NCI-H82 treated with DMSO at 0.1 percent for 48 hours (cell line): Measurements from ENCODE around the gene FBXW9.
"Not testable (repeated sequence)": the region's sequence is repeated elsewhere in the genome, so short reads cannot be mapped to it uniquely, and the experiment has no call there.

Experiments
- DNase-seq: peaks from one replicate; lab custom pipeline; 2025; ENCODE audit not compliant: unreplicated experiment; lab: John Stamatoyannopoulos, UW

FBXW9 gene

GRCh38 chr19:12681074-12681987 lies 15.1 kb downstream of the FBXW9 start, which contains the start of gene DHPS:
TSS of gene DHPS (minus strand) at chr19:12681880. CDS start at chr19:12681766, 114 bp downstream.
- DNase-seq = peak; percentile 100

GRCh38 chr19:12680034-12680433 lies 16.4 kb downstream of the FBXW9 start:
- DNase-seq = no peak

GRCh38 chr19:12678039-12678438 lies 18.4 kb downstream of the FBXW9 start:
- not testable (repeated sequence) for DNase-seq

- no peak for DNase-seq
Measured at GRCh38 chr19:12676928-12677327, 19.5 kb downstream of the FBXW9 start.

GRCh38 chr19:12676384-12676792 lies 20.0 kb downstream of the FBXW9 start:
- peak; percentile 65 for DNase-seq

GRCh38 chr19:12675940-12676339 lies 20.5 kb downstream of the FBXW9 start:
- DNase-seq = no peak

GRCh38 chr19:12675399-12675798 lies 21.0 kb downstream of the FBXW9 start:
- no peak for DNase-seq

- DNase-seq = no peak
Measured at GRCh38 chr19:12672744-12673143, 23.7 kb downstream of the FBXW9 start.

- DNase-seq = no peak
Measured at GRCh38 chr19:12670159-12670928, 26.1 kb downstream of the FBXW9 start.

GRCh38 chr19:12669270-12670158 lies 26.9 kb downstream of the FBXW9 start:
- DNase-seq = peak; percentile 91

GRCh38 chr19:12668932-12669269 lies 27.5 kb downstream of the FBXW9 start:
- no peak for DNase-seq

GRCh38 chr19:12668346-12668745 lies 28.1 kb downstream of the FBXW9 start:
- no peak for DNase-seq

- DNase-seq = no peak
Measured at GRCh38 chr19:12667731-12668302, 28.6 kb downstream of the FBXW9 start.

GRCh38 chr19:12666265-12667048 lies 30.0 kb downstream of the FBXW9 start, which contains the start of the genes MAN2B1 and WDR83:
TSS of gene MAN2B1 (minus strand) at chr19:12666742. CDS start at chr19:12666701, 41 bp downstream.
TSS of gene WDR83 (plus strand) at chr19:12666807. CDS start at chr19:12669791, 2,984 bp downstream.
- DNase-seq = peak; percentile 71

- no peak for DNase-seq
Measured at GRCh38 chr19:12665671-12666264, 30.7 kb downstream of the FBXW9 start.

- no peak for DNase-seq
Measured at GRCh38 chr19:12665281-12665573, 31.2 kb downstream of the FBXW9 start.

- peak; percentile 12 for DNase-seq
Measured at GRCh38 chr19:12664406-12665280, 31.8 kb downstream of the FBXW9 start.

- no peak for DNase-seq
Measured at GRCh38 chr19:12660980-12661379, 35.5 kb downstream of the FBXW9 start.
